GM19468 (cell line): Measurements from ENCODE around the gene UBR1.
"Not testable (repeated sequence)": the region's sequence is repeated elsewhere in the genome, so short reads cannot be mapped to it uniquely, and the experiment has no call there.

Experiments
- ATAC-seq: cut with Tn5 transposase; IDR thresholded peaks from one replicate; pipeline ENCODE4 v1.9.1; 2021; ENCODE audit warnings: mild to moderate bottlenecking, moderate library complexity, moderate number of reproducible peaks; ENCODE audit not compliant: unreplicated experiment; ENCODE audit errors: extremely low read depth

The UBR1 gene

DNA sequence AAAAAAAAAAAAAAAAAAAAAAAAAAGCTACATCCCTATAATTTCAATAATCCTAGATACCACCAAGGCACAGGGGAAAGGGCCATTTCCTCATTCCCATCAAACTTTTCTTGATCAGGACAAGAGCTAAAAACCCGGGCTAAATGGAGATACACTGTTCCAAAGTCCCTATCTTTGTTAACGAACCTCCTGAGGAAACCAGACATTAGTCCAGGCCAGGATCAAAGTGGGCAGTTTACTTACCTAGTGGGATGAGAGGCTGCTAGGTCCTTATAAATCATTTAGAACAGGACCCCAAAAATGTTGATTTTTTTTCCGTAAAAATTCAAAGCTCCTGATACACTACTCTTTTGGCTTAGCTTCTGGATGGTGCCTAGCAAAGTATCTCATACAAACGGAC lies 35.6 kb downstream of the UBR1 start:
- ATAC-seq: no peak

DNA sequence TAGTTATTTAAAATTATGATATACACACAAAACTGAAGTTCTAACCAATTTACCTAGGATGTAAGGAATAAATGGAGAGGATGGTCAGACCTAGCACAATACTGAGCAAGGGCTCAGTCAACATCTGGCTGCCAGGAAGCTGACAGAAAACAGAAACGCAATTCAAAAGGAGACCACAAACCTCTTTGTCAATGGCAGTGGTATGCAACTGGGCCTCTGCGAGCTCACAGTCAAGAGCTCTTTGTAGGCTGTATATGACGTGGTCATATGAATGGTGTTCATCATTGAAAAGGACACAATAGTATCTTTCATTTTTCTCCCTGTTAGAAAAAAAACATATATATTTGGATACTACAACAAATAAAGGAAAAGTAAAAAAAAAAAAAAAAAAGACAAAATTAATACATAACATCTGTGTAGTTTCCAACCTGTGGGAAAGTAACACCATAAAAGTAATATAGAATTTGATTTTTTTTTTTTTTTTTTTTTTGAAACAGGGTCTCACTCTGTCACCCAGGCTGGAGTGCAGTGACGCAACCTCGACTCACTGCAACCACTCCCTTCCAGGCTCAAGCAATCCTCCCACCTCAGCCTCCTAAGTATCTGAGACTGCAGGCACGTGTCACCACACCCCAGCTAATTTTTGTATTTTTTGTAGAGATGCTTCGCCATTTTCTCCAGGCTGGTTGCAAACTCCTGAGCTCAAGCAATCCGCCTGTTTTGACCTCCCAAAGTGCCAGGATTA lies 37.9 kb downstream of the UBR1 start:
- ATAC-seq: no peak

DNA sequence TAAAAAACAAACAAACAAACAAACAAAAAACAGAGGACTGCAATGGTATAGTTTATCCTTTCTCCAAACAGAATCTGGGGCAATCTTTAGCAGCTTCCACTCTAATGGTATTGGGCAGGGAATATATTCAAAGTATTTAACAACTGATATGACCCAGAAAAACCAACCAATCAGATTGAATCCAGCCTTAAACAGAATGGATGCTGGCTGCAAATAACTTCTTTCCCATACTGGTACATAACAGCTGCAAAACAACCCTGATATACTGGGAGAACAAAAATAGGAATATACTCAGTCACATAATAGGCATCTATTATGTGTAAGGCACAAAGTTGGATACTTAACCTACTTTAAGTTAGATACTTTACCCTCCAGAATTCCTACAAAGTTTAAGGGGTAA lies 49.1 kb downstream of the UBR1 start:
- no peak for ATAC-seq

DNA sequence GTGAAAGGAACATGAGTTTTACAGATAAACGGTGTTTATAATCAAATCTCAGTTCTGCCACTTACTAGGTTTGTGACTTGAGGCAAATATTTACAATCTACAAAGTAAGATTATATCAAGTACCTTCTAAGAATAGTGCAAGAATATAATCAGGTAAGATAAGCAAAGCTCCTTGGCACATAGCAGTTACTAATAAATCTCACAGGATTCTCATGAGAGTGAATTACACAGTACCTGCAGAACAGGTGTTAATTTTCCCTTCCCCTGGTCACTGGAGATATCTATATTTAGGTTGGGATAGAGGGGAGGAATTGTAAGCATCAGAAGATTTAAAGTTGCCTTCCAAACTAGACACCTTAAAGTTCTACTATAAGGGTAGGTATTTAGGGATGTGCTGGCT lies 53.0 kb downstream of the UBR1 start:
- no peak for ATAC-seq

DNA sequence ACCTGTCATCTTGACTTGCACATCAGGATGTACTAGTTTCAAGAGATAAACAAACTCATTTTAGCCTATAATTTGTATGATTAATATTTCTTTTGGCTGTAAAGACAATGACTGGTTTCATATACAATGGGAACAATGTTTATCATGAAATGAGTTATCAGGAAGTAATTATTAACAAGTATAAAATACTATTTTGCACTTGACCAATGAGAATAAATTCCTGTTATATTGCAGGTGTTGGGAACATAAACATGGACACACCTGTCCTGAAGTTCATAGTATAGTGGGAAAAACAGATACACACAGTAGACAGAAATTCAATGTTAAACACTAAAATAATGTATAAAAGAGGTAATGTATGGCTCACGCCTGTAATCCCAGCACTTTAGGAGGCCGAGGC lies 56.9 kb downstream of the UBR1 start:
- ATAC-seq: no peak

DNA sequence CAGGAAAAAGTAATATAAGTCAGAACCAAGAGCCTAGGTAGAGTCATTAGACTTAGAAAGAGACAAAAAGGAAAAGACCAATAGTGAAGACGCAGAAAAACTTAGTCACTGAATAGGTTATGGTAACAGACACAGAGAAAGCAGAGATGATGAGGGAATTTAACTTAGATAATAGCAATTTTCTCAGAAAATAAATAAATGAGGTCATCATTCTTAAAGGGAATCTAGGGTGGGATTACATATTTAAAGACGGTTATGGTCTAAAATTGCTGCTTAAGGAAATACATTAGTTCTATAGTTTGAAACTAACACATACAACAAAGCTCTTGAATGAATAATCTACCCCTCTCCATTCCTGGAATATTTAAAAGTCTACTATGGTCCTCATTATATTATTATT lies 59.4 kb downstream of the UBR1 start:
- ATAC-seq: no peak

DNA sequence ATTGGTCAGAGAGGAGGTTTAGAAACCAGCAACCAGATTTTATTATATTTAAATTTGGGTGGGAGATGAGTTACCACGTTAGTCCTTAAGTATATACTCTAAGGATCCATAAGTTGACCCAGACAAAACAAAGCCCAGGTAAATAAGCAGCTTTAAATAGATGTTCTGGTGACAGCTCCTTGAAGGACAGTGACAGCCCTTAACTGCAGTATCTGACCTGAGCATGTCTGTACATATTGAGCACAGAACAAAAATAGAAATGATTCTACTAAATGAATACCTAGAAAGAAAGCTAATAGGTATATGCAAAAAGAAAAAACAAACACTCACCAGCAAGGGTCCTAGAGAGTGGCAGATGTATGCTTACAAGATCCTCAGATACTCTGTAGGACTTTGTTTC lies 63.0 kb downstream of the UBR1 start:
- no peak for ATAC-seq

DNA sequence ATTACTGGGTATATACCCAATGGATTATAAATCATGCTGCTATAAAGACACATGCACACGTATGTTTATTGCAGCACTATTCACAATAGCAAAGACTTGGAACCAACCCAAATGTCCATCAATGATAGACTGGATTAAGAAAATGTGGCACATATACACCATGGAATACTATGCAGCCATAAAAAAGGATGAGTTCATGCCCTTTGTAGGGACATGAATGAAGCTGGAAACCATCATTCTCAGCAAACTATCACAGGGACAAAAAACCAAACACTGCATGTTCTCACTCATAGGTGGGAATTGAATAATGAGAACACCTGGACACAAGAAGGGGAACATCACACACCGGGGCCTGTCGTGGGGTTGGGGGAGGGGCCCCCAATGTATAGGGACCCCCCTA lies 64.8 kb downstream of the UBR1 start:
- not testable (repeated sequence) for ATAC-seq

DNA sequence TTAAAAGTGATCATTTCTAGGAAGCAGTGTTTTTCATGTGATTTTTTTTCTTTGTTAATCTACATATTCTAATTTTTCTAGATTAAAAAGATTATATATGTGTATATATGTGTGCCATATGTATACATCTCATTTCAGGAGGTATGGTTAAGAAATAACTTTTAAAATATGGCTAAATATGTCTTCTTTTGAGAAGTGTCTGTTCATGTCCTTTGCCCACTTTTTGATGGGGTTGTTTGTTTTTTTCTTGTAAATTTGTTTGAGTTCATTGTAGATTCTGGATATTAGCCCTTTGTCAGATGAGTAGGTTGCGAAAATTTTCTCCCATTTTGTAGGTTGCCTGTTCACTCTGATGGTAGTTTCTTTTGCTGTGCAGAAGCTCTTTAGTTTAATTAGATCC lies 70.6 kb downstream of the UBR1 start:
- not testable (repeated sequence) for ATAC-seq

DNA sequence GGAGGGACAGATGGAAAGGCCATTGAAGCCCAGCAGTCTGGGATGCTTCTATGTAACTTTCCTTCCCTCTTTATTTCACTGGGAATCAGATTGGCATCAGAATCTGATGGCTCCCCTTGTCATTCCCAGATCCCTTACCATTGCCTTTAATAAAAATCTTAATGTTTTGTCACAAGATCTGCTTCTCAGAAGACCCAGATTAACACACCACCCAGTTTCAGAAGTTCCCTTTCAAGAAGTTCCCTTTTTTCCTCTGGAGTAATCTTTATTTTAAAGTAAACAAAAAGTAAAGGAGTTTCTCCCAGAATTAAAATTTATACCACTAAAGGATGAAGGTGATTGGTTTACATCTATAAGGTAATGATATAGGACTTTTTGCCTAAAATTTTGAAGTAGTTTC lies 76.4 kb downstream of the UBR1 start:
- no peak for ATAC-seq

DNA sequence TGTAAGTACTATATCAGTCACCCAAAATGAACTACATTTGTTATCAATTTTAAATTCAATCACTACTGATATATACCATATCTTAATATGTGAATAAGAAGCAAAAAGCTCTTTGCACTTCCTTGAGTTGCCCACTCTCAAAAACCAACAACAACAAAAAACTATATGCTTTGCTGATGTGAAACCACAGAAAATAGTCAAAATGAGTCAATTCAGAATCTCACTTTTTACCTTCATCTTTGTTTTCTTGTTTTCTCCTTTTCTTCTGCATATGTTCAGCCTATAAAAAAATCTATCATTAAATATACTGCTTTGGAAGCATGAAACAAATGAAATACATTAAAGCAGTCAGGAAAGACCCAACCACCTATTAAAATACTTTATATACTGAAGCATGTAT lies 80.7 kb downstream of the UBR1 start:
- ATAC-seq: no peak

DNA sequence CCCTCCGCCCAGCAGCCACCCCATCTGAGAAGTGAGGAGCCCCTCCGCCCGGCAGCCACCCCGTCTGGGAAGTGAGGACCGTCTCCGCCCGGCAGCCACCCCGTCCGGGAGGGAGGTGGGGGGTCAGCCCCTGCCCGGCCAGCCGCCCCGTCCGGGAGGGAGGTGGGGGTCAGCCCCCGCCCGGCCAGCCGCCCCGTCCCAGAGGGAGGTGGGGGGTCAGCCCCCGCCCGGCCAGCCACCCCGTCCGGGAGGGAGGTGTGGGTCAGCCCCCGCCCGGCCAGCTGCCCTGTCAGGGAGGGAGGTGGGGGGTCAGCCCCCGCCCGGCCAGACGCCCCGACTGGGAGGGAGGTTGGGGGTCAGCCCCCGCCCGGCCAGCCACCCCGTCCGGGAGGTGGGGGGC lies 91.2 kb downstream of the UBR1 start:
- not testable (repeated sequence) for ATAC-seq

DNA sequence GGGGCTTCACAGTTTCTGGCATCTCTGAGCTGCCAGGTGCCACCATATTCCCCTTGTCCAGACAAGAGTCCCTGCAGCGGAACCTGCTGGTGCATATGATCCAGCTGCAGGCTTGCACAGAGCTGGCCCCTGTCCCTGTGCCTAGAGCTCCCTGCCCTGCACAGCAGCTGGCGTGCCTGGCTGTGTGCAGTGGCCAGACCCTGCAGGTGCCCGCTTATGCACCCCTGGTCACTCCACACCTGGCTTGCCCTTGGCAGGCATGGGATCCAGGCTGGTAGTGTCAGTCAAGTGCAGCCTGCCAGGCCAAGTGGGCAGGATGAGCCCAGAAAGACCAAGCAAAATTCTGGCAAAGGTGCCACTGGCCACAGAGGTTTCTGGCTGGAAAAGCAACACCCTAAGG lies 96.6 kb downstream of the UBR1 start:
- no peak for ATAC-seq

DNA sequence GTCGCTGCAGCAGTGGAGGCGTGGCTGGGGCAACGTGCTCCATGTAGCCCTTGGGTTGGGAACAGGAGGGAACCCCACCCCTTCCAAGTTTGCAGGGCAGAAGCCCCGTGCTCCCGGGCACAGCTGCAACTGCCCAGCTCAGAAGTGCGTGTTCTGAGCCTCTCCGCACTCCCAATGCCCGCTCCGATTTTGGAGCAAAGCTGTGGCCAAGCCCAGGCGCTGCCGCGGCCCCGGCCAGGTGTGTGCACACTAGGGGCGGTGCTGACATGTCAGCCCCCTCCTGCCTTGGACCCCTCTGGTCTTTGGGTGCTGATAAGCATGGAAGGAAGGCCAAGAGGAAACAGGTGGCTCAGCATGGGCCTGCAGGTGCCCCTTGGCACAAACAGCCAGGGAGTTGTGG lies 97.7 kb downstream of the UBR1 start:
- ATAC-seq: no peak

DNA sequence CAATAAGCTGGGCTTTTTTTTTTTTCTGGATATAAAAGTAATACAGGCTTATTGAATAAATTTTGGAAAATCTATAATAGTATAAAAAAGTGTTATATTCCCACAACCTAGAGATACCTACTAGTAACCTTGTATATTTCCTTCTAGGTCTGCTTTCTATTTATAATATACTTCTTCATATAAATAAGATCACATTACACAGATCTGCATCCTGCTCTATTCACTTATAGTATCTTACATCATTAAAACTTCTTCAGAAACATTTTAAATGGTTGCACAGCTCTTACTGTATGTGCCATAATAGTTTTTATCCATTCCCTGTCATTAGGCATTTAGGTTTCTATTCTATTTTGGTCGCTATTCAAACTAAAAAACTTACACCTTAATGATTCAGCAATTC lies 98.3 kb downstream of the UBR1 start:
- no peak for ATAC-seq

DNA sequence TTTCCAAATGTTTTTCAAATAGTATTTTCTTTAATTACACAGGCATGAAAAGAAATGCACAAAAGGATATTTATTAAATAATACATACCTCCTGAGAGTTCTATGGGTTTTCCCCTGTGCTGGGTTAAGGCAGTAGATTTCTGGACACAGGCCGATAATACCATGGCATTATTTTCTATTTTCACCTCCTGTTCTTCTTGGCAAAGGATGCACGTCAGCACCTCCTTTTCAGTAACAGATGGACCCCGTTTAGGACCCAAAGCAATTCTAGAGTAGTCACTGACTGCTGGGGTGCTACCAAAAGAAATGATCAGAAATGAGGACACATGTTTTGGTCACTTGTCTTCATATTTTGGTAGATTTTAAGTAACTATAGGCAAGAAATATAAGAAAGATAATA lies 98.8 kb downstream of the UBR1 start:
- no peak for ATAC-seq

DNA sequence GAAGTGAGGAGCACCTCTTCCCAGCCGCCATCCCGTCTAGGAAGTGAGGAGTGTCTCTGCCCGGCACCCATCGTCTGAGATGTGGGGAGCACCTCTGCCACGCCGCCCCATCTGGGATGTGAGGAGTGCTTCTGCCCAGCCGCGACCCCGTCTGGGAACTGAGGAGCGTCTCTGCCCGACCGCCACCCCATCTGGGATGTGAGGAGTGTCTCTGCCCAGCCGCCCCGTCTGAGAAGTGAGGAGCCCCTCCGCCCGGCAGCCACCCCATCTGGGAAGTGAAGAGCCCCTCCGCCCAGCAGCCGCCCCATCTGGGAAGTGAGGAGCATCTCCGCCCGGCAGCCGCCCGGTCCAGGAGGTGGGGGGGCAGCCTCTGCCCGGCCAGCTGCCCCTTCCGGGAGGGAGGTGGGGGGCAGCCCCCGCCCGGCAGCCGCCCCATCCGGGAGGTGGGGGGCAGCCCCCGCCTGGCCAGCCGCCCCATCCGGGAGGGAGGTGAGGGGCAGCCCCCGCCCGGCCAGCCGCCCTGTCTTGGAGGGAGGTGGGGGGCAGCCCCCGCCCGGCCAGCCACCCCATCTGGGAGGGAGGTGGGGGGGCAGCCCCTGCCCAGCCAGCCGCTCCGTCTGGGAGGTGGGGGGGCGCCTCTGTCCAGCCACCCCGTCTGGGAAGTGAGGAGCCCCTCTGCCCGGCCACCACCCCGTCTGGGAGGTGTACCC lies 100.8 kb downstream of the UBR1 start:
- ATAC-seq: not testable (repeated sequence)

DNA sequence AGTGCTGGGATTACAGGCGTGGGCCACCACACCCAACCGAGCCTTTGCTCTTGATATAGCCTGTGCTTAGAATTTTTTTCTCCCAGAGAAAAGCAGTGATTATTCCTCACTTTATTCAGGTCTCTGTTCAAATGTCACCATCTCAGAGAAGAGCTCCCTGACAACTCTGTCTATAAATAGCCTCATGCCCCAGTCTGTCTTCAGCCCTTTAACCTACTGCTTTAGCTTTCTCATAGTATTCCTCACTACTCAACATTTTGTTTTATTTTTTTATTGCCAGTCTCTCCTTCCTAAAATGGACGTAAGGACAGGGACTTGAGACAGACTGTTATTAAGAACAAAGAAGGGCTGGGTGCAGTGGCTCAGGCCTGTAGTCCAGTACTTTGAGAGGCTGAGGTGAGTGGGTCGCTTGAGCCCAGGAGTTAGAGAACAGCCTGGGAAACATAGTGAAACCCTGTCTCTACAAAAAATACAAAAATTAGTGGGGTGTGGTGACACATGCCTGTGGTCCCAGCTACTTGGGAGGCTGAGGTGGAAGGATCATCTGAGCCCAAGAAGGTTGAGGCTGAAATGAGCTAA lies 106.5 kb downstream of the UBR1 start:
- no peak for ATAC-seq

DNA sequence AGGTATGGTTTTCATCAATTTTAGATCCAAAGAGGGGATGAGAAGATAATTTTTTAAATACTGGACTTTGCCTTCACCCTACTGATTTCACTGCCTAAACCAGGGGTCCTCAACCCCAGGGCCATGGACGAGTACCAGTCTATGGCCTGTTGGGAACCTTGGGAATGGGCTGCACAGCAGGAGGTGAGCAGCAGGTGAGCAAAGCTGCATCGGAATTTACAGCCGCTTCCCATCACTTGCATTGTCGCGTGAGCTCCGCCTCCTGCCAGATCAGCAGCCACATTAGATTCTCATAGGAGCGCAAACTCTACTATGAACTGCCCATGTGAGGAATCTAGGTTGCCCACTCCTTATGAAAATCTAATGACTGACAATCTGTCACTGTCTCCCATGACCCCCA lies 109.0 kb downstream of the UBR1 start:
- ATAC-seq: no peak

DNA sequence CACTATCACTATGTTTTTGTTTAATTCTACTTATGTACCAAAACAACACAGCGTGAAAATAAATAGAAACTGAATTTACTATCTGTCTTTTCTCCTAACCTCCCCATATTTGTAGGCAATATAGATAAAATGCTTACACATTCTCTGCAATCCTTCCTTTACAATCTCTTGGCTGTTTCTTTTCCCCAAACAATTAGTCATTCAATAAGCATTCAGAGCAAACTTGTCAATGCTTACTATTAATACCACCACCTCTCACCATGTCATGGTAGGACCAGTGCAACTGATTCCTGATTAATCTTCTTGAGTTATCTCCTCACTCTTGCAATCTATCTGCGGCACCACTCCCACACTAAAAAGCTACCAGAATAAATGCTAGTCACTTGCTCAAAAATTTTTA lies 111.3 kb downstream of the UBR1 start:
- no peak for ATAC-seq

DNA sequence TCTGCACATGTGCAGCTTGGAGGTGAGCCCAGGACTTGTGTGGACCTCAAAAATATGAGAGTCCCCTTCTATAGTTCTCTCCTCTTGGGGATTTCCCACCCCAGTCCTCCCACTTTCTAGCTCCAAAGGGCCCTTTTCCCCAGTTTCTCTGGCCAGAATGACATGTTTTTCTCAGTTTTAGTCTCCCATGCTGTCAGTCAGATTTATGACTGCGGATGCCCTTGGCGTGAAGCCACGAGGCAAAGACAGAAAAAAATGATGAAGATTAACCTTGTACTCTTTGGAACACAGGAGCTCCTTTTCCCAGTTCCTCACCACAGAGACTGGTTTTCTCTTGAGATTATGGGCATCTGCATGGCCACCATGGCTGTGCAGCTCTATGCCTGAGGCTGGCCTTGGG lies 113.2 kb downstream of the UBR1 start:
- no peak for ATAC-seq
